NCI-H2107 treated with DMSO at 0.1 percent for 48 hours (cell line): ENCODE results near the gene PDCD1LG2.
"Not testable (repeated sequence)": the region's sequence is repeated elsewhere in the genome, so short reads cannot be mapped to it uniquely, and the experiment has no call there.

ENCODE experiments used
- DNase-seq: peaks from one replicate; lab custom pipeline; 2025; ENCODE audit not compliant: unreplicated experiment; lab: John Stamatoyannopoulos, UW

The PDCD1LG2 gene

GRCh38 chr9:5493679-5494511, 16.4 kb upstream of the PDCD1LG2 start:
- DNase-seq = no peak

GRCh38 chr9:5494765-5495164, 15.6 kb upstream of the PDCD1LG2 start:
- DNase-seq = not testable (repeated sequence)

DNA sequence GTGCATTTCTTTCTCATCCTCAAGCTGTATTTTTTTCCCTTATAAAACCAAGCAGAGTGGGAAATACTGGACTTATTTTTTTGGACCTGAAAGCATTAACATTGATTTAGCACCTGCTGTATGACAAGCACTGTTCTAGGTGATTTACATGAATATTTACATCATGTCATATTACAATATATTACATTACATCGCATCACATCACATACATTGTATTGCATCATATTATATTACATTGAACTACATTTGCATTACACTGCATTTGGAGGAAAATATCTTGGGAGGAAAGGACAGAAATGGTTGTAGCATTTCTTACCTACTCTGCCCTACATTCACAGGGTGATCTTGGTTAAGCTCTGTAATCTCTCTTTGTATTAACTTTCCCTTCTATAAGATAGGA, 11.2 kb upstream of the PDCD1LG2 start:
- no peak for DNase-seq

GRCh38 chr9:5499889-5500398, 10.4 kb upstream of the PDCD1LG2 start:
- DNase-seq = no peak

- no peak for DNase-seq
Observed at GRCh38 chr9:5500441-5501235, 9.7 kb upstream of the PDCD1LG2 start.

DNA sequence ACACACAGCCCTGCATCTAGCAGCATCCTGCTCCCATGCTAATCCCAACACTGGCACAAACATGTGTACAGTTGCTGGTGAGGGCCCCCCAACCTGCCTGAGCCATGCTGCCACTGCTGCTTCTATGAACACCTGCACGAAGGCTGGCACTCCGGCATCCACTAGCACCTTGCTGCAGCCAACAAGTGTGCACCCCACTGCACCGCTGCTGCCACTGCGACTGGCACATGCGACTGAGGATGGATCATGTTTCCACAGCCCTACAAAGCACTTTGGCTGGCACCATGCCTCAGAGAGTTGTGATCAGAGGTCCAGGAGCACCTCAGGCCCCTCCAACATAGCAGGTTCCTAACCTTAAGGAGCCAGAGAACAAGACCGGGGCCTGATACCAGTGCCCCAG, 7.8 kb upstream of the PDCD1LG2 start:
- DNase-seq = no peak

DNA sequence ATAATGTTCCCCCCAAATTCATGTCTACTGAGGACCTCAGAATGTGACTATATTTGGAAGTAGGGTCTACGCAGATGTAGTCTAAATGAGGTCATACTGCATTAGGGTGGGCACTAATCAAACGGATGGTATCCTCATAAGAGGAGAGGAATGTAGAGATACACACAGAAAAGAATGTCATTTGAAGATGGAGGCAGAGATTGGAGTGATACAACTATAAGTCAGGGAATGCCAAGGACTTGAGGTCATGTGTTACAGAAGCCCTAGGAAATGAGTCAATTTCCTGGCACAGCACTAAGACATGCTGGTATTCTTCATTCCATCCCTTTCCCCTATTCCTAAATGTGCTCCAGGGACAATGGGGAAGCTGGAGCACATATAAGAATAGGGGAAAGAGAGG, 758 bp upstream of the PDCD1LG2 start:
- no peak for DNase-seq

DNA sequence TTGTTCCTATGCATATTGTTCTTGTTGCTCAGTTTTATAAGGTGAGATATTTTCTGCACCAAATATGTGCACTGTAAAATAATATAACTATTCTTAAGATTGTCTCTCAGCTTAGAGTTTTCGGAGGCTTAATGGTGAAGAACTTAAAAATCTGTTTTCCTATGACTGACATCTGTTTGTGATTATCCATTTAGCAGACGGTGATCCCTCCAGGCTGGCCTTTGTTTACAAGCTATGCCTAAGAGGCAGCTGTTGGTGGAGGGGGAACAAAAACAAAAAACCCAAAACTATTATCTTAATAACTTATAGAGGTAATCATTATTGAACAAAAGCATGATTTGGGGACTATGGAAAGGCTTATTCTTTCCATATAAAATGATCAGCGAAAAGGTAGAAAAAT, 658 bp downstream of the PDCD1LG2 start:
- no peak for DNase-seq

DNA sequence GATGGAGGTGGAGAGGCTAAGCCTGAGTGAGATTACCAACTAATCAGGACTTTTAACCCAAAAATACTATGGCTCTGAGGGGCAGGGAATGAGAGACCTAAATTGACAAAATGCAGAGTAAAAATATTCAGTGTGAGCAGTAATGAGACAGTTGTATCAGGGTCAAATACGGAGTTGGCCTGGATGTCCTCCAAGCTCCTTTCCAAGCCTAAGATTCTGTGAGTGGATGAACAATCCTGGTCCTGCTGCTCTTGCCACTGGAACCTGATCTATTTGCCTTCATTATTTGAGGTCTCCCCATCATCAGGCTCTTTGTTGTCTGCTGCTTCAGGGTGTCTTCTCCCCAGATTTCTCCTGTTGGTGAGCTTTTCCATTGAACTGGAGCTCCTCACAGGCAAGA, 1.1 kb downstream of the PDCD1LG2 start:
- no peak for DNase-seq

- DNase-seq = no peak
Observed at GRCh38 chr9:5511935-5512580, 1.7 kb downstream of the PDCD1LG2 start.

DNA sequence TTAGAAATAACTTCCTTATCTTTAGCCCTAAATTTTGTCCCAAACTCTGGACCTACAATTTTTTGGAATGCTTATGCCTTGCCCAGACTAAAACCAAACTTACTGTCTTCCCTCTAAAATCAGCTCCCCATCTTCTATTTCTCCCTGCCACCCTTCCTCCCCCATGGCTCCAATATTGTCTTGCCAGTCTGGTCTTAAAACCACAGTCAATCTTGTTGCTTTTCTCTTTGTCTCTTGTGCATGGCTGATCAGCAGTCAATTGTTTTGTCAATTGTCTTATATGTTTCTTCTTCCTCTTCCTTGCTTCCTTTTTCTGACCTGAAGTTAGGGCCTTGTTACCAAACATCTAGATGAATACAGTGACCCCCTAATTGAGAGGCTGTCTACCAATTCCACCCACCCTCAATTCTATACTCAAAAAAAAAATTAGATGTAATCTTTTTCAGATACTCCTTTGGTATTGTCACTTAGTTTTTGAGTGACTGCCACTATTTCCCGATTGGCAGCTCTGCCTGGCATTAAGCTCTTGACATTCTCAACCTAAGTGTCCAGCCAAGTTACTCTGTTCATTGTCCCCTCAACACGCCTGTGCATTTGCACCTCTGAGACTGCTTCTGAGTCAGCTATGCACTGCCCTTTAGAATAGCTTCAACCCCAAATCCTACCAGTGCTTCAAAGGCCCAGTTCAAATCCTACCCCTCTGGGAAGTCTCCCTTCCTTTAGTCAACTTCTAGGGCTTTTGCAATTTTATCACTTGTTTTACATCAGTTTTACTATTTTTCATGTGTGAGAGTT, 2.5 kb downstream of the PDCD1LG2 start:
- DNase-seq = no peak

DNA sequence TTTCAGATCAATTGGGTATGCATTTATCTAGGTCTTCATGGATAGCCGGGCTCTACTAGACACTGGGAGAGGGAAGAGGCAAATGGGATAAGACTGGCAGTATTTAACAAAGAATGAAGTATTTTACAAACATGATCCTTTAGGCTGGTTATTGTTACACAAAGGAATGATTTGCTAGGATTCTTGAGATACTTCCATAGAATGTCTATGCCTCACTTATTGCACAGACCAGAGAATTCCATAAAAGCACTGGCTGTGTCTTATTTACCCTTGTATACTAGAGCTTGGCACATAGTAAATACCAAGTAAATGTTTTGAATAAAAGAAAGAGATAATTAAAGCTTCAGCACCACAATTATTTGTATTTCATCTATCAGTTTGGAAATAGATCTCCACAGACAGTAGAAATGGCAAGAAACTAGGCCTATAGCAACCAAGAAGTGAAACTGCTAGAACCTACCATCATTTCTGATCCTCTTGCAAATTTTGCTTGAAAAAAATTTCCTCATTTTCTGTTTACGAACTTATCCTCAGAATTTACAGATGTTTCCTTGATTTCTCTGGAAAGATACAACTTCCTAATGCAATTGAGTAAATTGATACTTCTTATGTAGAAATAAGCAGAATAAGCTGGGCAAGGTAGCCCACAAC, 3.8 kb downstream of the PDCD1LG2 start:
- no peak for DNase-seq

GRCh38 chr9:5514617-5515260, 4.4 kb downstream of the PDCD1LG2 start:
- DNase-seq = no peak

DNA sequence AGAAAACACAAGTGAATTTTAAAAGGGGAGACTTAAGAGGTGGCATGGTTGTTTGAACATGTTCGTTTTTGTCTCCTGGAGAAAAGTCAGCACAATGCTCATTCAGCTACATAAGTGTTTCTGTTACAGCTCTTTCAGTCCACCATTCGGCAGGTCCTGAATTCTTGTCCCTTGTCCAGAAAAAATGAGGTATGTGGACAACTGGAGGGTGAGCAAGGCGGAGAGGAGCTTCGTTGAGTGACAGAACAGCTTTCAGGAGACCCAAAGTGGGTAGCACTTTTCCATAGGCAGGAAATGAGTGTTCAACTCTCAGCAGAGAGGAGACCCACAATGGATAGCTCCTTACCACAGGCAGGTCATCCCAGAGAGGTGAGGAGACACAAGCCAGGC, 4.9 kb downstream of the PDCD1LG2 start:
- no peak for DNase-seq

DNA sequence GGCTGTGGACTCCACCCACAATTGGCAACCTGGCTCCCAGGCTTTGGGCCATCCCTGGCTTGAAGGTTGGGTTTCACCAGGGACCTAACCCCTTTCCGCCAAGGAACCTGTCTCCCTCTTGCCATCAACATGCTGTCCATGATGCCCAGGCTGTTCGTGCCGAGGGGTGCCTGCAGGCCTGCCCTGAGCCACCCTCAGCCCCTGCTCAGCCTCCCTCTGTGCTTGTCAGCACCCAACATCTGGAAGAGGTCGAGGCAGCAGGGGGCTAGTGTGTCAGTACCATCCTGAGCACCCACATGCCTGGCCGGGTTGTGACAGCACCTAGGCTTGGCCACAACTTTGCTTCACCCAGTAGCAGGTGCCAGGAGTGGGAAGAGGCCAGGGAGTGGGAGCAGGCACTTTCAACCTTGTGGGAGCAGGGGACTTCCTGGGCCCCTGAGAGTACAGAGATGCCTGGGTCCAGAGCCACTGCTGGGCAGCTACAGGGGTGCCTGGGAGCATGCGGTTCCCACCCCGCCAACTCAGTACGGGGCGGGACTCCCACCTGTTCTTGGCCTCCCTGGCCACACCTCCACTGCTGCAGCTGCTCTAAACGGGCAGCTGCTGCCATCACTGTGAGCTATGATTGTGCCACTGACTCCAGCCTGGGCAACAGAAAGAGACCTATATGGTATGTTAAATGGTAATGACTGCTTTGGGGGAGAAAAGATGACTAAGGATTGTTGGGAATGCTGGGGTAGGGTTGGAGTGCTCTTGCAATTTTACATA, 6.3 kb downstream of the PDCD1LG2 start:
- no peak for DNase-seq

GRCh38 chr9:5518171-5518936, 8.0 kb downstream of the PDCD1LG2 start:
- no peak for DNase-seq

- no peak for DNase-seq
Observed at GRCh38 chr9:5518937-5519319, 8.6 kb downstream of the PDCD1LG2 start.

DNA sequence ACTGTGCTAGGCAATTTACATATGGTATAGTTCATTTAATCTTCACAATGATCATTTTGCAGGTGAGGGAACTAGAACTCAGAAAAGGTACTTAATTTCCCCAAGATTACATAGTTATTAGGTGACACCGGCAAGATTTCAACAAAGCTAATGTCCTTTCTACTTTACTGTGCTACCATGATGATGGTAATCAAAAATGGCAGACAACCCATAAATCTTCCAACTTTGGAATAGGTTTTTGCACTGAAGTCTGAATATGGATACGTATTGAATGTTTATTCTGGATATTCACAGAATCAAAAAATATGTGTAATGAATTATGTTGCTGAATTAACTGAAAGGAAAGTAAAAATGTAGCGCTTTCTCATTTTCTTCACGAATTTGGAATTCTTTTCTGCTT, 13.8 kb downstream of the PDCD1LG2 start:
- DNase-seq = no peak
